GM19193 (cell line): ENCODE measurements around the gene SEL1L.

ENCODE experiments used
- POLR2A ChIP-seq: IDR thresholded peaks from 4 replicates; pipeline ENCODE4 v1.6.1; 2011; ENCODE audit not compliant: insufficient read depth, insufficient read length; ENCODE audit errors: extremely low read depth

SEL1L gene

DNA sequence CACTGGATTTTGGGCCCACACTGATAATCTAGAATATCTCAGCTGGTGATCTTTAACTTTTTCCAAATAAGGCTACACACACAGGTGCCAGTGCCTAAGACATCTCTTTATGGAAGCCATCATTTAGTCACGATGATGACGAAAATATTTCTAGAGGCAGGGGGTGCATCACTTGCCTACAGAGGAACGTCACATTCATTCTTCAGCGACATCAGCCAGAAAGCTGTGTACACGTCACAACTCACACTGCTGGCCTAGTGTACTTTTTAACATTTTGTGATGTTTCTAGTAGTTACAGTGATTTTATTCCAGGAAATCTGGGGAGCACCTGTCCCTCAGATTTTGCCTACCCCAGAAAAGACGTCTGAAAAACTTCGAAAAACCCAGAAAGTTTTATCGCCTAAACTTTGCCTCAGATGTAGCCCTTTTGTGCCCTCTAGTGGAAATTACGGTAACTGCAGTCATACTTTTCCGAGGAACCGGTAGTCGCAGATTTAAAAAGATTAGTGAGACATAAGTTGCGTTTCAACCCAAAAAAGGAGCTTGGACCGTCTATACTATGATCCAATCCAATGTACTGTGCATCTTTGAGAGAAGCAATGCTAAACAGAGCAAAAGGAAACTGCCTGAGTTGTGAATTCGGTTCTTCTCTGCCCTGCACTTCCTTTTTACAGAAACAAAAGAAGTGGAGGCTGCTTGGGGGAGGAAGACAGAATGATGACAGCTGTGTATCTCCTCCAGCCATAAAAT lies 69.2 kb downstream of the SEL1L start:
- TF ChIP-seq POLR2A, result no peak

DNA sequence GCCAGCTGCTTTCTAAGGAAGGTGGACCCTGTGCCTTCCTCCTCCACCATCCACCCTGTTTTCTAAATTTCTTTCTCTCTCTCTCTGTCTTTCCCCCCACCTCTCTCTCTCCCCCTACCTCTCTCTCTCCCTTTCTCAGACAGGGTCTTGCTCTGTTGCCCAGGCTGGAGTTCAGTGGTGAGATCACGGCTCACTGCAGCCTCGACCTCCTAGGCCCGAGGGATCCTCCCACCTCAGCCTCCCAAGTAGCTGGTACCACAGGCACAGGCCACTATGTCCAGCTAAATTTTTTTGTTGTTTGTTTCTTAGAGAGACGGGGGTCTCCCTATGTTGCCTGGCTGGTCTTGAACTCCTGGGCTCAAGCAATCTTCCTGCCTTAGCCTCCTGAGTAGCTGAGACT lies 73.7 kb downstream of the SEL1L start:
- no peak for TF ChIP-seq POLR2A

DNA sequence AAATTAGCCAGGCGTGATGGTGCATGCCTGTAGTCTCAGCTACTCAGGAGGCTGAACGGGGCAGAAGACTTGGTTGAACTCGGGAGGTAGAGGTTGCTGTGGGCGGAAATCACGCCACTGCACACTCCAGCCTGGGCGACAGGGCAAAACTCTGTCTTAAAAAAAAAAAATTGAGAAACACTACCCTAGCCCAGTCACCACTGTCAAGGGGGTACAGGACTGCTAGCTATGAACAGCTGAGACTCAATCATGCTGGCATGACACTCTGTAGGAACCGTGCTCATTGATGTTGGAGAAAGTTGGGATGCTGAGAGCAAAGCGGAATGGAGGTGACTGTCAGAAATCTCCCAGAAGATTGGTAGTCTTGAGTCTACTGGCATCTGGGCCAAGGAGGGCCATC lies 75.3 kb downstream of the SEL1L start:
- no peak for TF ChIP-seq POLR2A

DNA sequence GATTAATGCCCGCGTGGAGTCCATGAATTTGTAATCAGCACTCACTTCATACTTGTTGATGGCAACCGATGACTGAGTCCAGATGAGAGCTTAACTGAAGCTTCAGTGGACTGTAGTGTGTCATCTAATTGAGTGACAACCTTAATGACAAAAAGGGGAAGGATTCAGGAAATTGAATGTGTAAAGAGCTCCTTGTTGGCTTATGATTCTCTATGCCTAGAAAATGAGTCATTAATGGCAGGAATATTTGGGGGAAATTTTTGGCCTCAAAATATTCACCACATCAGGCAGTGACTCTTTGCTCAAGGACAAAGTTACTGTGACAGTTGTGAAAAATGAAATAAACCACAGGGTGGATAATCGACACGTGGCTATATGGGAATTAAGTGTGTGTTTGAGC lies 78.3 kb downstream of the SEL1L start:
- no peak for TF ChIP-seq POLR2A

DNA sequence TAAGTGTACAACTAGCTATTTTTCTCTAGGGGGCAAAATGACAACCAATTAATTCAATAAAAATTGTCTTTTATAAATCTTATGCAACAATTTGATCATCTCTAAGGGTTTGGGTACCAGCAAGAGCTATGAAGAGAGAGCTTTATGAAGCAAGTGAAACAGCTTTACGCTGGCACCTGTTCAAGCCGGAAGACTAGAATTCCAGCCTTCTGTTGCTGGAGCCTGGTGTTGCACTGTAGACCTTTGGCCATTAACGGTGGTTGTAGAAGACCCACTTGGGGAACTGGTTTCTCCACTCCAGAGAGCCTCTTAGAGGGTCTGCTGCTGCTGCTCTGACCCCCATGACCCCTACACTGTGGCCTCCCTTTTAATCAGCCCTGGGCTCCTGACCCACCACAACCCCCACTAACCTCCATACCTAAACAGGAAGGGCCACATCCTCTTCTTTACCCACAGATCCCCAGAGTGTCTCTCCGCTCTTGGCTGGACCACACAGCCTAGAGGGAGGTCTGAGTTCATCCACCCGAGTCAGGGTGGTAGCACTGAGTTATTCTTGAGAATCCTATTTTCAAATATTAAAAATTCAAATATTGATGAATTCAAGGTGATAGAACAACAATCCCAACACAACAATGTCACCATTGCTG lies 79.0 kb downstream of the SEL1L start:
- no peak for TF ChIP-seq POLR2A

DNA sequence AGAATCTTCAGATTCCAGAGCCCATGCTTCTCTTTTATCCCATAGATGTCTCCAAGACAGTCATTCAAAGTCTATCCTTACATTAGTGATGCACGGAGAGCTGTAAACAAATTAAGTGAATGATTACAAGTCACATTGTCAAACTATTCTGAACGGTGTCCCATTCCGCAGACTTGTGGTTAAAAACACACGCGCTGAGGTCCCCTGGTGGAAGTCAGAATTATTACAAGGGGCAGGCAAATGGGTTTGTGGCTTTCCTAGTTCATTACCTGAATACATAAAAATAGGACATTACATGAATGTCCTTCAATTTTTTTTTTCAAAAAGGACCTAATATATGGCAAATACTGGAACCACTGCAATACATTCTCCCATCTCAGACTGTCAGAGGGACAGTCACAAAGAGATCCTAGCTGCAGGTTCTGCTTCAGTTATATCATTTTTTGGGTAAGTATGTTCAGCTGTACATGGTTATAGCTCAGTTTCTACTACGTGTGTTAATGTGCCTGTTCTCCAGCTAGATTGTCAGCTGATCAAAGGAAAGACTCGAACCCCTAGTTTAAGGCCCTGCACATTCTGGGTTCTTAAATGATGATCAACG lies 80.4 kb downstream of the SEL1L start:
- TF ChIP-seq POLR2A, result no peak

DNA sequence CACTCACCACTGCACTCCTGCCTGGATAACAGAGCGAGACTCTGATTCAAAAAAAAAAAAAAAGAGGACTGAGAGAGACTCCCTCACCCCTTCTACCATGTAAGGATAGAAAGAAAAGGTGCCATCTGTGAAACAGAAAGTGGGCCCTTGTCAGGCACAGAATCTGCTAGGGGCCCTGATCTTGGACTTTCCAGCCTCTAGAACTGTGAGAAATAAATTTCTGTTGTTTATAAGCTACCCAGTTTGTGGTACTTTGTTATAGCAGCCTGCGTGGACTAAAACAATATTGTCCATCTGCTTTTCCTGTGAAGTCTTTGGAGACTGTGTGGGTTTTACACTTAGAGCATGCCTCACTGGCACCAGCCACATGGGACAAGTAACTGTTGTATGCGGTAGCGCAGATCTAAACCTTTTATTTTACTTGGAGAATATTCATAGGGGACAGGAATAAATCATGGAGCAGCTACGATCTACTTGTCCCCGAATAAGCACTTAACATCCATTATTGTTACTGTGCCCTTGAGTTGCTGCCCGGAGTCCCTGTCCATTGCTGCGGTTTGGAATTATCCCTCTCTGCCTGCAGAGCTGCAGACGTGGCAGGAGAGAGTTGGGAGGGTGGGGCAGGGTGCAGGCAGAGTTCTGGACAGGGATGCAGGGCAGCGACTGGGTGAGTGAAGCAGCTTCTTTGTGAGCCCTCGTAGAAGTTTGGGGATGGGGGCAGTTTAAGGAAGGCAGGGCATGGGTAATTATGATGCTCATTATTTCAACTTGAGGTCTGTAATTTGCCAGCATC lies 81.1 kb downstream of the SEL1L start:
- TF ChIP-seq POLR2A, result no peak

DNA sequence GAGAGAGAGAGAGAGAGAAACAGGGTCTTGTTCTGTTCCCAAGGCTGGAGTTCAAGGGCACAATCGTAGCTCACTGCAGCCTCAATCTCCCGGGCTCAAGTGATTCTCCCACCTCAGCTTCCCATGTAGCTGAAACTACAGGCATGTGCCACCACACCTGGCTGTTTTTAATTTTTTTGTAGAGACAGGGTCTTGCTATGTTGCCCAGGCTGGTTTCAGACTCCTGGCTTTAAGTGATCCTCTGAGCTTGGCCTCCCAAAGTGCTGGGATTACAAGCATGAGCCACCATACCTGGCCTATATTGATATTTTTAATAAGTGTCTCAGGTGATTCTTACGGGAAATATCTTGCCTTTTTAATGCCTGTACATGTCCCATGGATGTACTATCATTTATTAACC lies 82.7 kb downstream of the SEL1L start:
- TF ChIP-seq POLR2A, result no peak

DNA sequence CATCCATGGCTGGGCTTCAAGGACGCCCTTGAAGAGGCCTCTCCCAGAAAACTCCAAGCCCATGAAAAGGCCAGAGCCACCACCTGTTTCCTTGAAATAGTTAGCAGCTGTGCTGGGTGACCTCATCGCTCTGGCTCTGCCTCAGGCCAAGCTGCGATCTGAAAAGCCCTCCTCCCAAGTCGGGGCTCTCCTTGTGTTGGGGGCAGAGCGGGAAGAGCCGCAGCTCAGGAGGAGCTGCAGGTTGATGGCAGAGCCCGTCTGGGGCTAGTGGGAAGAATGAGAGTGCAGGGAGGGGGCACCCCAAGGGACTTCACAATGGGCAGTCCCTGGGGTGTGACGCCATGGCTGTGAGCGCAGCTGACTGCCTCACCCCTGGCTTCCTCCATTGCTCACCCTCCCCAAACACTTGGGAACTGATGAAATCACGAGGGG lies 83.5 kb downstream of the SEL1L start:
- TF ChIP-seq POLR2A, result no peak

DNA sequence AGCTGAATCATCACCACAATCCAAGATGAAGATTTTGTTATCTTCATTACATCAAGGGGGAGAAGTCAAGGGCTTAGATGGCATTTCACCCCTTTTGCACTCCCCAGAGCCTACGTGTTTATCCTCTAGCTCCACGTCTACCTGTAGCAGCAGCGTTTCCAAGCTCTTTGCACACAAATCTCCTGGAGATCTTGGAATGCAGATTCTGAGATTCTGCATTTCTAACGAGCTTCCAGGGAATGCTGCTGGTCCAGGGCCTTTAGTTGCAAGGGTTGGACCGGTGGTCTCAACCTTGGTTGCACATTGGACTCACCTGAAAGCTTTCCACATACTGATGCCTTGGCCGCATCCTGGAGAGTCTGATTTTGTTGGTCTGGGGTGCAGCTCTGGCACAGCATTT lies 84.1 kb downstream of the SEL1L start:
- no peak for TF ChIP-seq POLR2A

DNA sequence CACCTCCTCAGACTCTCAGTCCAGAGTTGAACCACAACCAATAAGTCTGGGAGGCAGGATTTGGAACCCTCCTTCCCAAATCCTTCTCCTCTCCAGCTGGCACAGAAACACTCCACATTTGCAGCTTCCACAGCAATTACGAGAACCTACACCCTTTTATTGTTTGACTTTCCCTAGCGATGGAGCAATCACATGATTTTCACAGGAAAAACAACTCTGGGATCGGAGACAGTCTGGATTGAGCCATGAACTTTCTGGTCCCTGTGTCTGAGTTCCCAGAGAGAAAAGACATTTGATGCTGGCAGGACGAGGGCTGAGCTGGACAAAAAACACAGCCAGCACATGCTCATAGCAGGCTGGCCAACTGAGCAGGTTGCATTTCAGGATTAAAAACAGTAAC lies 84.5 kb downstream of the SEL1L start:
- TF ChIP-seq POLR2A, result no peak

DNA sequence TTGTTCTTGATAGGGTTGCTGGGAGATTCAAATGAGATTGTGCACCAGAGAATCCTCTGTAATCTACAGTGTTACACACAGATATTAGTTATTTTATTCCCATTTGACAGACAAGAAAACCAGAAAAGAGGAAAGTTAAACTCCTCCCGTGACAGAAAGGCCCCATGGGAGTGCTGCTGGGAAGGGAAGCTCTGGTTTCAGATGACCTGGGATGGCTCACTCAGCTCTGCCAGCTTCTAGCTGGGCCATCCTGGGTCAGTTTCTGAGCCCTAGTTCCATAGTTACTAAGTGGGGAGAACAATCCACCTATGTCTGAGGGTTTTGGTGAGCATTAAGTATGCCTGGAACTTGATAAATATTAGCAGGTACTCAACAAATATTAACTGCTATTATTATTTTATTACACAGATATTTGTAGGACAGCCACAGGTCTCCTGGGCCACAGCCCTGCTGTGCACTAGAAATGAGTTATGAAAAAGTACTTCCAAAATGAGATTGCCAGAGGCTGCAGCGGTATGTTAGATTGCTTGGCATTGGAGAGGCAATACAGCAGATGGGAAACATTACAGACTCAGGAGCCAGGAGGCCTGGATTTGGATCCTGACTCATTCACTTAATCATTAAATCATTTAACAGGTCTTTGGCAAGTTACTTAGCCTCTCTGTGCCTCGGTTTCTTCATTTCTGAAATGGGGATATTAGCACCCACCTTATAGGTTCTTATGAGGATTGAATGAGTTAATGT lies 86.5 kb downstream of the SEL1L start:
- TF ChIP-seq POLR2A, result no peak

DNA sequence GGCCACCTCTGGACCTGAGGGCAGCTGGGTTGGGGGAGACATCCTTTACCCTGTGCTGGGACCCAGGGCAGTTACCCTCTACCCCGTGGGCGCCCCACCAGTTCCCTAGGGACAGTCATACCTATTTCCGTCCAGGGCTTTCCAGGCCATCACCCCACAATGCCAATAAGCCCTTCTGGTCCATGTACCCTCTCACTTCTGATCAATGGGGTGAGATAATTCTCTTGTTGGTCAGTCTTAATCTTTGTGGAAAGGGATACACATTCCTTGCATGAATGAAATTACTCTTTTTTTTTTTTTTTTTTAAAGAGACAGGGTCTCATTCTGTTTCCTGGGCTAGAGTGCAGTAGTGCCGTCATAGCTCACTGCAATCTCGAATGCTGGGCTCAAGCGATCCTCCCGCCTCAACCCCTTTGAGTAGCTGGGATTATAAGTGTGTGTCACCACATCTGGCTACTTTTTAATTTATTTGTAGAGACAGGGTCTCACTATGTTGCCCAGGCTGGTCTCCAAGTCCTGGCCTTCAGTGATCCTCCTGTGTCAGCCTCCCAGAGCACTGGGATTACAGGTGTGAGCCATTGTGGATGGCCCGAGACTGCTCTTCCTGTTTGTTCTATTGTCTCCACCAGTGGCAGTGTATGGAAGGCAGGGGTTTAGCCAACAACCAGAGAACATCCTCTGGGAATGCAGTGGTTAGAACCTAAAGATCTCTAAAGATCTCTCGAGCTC lies 87.2 kb downstream of the SEL1L start:
- TF ChIP-seq POLR2A, result no peak

DNA sequence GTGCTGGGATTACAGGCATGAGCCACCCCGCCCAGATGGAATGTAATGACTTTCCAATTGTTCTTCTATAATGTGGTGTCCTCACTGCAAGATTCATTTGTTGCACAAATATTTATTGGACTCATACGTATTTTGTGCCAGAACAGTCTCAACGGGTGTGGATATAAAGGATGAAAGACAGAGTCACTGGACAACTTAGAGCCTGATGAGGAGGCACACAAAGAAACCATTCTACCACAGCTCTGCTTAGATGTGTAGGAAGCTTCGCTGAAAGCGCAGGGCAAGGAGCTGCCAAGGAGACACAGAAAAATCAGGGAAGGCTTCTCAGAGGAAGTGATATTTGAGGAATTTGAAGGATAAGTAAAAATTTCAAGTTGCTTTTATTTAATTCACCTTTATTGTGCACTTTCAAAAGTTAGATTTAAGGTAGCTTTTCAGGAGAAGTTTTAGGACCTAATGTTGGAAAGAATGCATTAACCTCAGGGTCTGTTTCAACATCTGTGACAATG lies 92.0 kb downstream of the SEL1L start:
- no peak for TF ChIP-seq POLR2A
